HL-60/S4 (cell line): ENCODE results near the gene NSG2.

ENCODE experiments used
- in situ Hi-C: fragments of 300-500 bp; cut with MboI; formaldehyde crosslinking; loops from 2 replicates; pipeline ENCODE4 v1.14.3; 2022; ENCODE audit warnings: low sequenced_read_pairs

NSG2 gene

GRCh38 chr5:174147551-174147950 is 102.0 kb downstream of the NSG2 start:
- in situ Hi-C loops: no loop called here

GRCh38 chr5:174148721-174149120 is 103.2 kb downstream of the NSG2 start:
- in situ Hi-C loops: no loop called here

- in situ Hi-C loops: no loop called here
Observed at GRCh38 chr5:174149426-174149825, 103.9 kb downstream of the NSG2 start.

- in situ Hi-C loops: no loop called here
Observed at GRCh38 chr5:174149989-174150388, 104.5 kb downstream of the NSG2 start.

GRCh38 chr5:174151599-174152181 is 106.2 kb downstream of the NSG2 start:
- in situ Hi-C loops: no loop called here

GRCh38 chr5:174154559-174154958 is 109.1 kb downstream of the NSG2 start:
- in situ Hi-C loops: no loop called here

- in situ Hi-C loops: no loop called here
Observed at GRCh38 chr5:174155281-174155680, 109.8 kb downstream of the NSG2 start.

GRCh38 chr5:174155706-174156105 is 110.2 kb downstream of the NSG2 start:
- in situ Hi-C loops: no loop called here

- in situ Hi-C loops: no loop called here
Observed at GRCh38 chr5:174157048-174157447, 111.5 kb downstream of the NSG2 start.
